GM10266 (cell line): ENCODE measurements around the gene MYADML2.
A peak's percentile ranks its signal among the peaks of the same experiment; 100 is the strongest.

Source experiments
- DNase-seq: peaks from one replicate; pipeline ENCODE4 v3.0.0; 2012; ENCODE audit errors: extremely low spot score
- TF ChIP-seq, protein P1 (sequence below): IDR thresholded peaks from 2 replicates; pipeline ENCODE4 v1.5.1; 2012; ENCODE audit warnings: mild to moderate bottlenecking, low read depth; ENCODE audit not compliant: control insufficient read depth, insufficient read depth; ENCODE audit errors: missing control alignments

Gene MYADML2

DNA sequence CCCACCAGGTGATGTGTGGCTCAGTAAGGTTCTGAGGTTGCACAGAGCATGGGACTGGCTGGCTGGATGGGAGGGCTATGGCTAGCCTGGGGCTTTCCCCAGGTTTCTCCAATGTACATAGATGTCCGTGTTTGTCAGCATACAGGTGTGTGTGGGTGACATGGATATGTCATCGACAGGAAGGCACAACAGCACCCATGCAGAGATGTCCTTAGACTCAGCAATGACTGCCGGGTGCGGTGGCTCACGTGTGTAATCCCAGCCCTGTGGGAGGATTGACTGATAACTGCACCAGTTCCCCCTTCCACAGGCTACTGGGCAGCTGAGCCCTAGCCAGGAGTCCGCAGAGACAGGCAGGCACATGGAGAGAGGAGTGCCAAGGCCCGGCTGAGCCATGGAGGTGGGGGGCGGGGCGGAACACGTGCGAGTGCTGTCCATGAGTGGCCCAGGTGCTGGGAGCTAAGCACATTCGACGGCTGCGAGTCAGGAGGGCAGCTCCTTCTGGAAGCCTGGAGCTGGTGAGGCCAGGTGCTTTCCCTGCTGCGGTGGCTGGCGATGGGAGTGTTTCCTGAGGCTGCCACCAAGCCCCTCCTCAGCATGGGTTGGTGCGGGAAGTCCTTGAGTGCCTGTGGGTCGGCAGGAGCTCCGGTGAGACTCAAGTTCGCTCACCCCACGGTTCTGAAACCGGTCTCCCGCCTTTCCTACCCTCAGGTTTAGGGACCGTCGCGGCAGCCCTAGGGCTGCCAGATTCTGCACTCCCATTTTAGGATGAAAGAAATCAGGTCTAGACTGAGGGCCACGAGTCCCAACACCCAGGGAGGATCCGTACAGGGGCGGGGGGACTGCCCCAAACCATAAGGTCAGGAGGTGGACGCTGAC, 29.5 kb upstream of the MYADML2 start:
- TF ChIP-seq, protein P1, sequence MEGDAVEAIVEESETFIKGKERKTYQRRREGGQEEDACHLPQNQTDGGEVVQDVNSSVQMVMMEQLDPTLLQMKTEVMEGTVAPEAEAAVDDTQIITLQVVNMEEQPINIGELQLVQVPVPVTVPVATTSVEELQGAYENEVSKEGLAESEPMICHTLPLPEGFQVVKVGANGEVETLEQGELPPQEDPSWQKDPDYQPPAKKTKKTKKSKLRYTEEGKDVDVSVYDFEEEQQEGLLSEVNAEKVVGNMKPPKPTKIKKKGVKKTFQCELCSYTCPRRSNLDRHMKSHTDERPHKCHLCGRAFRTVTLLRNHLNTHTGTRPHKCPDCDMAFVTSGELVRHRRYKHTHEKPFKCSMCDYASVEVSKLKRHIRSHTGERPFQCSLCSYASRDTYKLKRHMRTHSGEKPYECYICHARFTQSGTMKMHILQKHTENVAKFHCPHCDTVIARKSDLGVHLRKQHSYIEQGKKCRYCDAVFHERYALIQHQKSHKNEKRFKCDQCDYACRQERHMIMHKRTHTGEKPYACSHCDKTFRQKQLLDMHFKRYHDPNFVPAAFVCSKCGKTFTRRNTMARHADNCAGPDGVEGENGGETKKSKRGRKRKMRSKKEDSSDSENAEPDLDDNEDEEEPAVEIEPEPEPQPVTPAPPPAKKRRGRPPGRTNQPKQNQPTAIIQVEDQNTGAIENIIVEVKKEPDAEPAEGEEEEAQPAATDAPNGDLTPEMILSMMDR = no peak
- no peak for DNase-seq

DNA sequence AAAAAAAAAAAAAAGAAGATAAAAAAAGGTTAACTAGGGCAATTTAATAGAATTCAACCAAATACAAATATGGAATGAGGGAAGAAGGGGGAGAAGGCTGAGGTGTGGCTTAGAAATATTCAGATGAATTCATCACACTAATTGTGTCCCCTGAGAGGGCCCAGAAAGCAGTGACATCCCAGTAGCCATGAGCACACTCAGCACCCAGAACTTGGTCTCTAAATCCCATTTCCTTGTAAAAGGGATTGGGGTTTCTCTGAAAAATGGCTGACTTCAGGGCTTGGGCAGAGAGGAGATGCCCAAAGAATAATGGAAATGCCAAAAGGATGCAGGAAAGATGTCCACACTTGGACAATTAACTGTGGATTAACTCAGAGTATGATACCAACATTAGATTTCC, 26.4 kb upstream of the MYADML2 start:
- TF ChIP-seq, protein P1 = no peak
- no peak for DNase-seq

DNA sequence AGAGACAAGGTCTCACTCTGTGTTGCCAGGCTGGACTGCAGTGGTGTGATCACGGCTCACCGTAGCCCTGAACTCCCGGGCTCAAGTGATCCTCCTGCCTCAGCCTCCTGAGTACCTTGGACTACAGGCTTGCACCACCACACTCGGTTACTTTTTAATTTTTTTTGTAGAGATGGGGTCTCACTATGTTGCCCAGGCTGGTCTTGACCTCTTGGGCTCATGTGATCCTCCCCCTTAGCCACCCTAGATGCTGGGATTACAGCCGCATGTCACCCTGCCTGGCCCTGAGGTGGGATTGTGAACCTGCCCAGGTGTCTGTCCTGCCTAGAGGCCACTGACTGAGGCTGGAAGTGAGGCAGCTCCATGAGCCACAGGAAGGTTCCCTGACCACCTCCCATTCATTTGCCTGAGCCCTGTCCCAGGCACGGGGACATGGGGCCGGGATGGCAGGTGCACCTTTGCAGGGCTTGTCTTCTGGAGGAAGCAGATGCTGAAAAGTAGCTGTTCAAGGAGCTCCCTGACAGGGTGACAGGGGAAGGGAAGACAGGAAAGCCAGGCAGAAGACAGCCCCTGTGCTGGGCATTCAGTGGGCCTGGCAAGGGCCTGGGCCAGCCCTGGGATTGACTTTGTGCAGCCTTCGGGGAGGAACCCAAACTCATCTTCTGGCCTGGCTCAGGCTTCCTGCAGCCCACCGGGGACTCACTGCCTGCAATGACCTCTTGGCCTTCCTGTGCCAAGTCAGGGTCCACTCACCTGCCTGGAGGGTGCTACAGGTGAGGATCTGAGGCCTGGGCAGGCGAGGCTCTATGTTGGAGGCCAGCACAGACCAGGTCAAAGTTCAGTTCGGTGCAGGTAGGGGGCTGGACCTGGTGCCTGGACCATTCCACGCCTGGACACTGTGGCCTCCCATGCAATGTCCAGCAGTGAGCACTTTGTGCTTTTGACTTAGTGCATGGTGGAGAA, 22.1 kb upstream of the MYADML2 start:
- no peak for DNase-seq
- TF ChIP-seq, protein P1 = no peak

DNA sequence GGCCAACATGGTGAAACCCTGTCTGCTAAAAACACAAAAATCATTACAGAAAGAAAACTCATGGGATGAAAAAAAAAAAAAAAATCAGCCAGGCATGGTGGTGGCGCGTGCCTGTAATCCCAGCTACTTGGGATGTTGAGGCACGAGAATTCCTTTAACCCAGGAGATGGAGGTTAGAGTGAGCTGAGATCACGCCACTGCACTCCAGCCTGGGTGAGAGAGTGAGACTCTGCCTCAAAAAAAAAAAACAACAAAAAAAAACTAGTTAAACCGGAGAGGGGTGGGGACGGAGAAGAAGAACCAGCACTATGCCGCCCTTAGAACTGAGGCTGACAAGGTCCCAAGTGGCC, 21.3 kb upstream of the MYADML2 start:
- no peak for DNase-seq
- TF ChIP-seq, protein P1 = no peak

DNA sequence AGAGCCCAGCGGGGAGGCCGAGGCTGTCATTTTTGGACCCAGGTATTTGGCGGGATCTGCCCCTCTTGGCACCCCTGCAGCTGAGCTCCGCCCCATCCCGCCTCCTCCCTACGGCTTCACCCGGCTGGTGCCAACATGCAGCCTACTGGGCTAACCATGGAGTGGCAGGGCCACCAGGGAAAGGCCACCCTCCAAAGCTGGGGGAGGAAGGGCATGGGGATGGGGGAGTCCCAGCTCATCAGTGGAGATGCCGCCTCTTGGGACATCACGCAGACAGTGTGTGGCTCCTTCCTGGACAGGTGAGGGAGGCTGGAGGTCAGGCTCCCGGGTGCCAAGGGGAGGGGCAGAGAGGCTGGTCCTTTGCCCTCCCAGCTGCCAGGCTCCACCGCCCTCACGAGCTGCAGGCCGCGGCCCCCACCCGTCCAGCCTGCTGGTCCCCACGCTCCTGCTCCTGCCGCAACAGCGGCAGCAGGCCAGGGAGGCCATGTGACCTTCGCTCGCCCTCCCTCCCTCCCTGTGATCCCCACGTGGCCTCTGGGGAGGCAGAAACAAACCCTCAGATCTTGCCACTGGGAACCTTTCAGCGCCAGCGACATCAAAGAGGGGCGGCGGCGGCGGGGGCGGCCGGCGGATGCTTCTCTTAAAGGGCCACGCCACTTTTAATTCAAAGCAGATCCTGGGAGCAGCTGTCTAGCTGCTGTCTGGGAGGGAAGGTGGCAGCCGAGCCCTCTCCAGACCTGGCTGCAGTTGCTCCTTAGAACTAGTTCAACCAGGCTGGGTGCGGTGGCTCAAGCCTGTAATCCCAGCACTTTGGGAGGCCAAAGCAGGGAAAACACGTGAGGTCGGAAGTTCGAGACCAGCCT, 20.7 kb upstream of the MYADML2 start:
- DNase-seq = peak; percentile 97
- TF ChIP-seq, protein P1 = no peak

DNA sequence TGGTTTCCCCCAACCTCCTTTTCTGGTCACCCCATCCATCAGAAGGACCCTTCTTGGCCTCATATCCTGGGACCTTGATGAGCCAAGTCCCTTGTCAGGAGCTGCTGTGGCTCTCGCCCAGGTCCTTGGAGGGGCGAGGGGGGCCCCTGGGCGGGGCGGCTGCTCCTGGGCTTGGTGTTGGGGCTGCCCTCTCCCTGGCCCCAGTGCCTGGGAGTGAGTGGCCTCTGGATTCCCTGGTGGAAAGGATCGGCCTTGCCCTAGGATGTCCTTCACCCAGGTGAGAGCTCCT, 20.2 kb upstream of the MYADML2 start:
- no peak for DNase-seq
- TF ChIP-seq, protein P1 = no peak
